Eye (tissue), 1 donor: ENCODE measurements around the gene SLC4A7.
"Not testable (repeated sequence)": the region's sequence is repeated elsewhere in the genome, so short reads cannot be mapped to it uniquely, and the experiment has no call there.

Experiments
- DNase-seq: peaks from one replicate; pipeline ENCODE4 v3.0.0-alpha.2; 2015

The SLC4A7 gene

GRCh38 chr3:27484015-27484844 lies at the start of gene SLC4A7:
Gene SLC4A7 (minus strand): TSS chr3:27484384. CDS start chr3:27484126, 258 bp downstream.
- peak; percentile 98 for DNase-seq

DNA sequence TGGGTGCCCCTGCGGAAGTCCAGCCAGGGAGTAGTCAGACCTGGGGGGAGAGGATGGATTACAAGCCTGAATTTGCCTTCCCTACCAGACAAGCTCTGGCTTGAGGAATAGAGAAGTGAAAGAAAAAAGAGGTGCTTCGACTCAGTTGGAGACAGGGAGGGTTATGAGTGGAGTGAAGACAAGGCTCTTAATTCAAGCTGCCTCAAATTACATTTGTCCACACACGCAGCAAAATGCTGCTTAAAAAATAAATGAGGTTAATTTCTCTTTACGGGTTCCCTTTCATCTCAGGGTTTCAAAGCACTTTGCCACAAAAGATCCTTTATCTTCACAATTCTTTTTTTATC lies 49.0 kb upstream of the SLC4A7 start:
- DNase-seq: no peak

DNA sequence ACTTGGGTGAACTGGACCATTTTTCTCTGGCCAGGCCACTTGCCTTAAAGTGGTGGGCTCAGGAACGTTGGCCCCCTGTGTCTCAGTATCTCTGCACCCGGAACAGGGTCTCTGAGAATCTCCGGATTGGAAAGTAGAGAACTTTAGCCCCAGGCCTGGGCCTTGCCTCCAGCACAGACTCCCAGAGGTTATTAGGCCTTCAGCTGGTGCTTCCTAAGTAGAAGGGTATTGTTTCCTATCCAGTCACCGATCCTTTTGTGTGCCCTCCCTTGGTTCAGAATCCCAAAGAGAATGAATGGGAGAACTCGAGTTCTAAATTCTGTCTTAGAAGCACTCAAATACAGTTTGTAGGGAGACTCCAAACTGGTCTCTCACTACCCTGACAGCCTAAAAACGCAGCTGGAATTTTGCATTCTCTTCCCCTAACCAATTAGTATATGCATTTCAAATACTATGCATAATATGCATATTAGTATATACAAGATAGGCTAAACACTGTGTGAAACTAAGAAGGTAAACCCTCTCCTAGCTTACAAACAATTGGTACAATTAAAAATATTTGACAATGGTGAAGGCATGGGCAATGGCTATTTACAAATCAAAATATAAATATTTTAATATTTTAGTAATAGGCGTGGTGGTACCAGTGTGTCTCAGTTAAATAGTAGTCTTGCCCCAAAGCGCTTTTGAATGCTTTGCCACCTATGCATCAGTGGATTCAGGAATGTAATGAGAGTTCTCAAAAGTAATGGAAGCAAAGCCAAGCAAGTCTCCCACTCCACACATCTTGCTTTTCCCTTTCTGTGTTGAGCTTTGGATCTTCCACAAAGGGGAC lies 48.5 kb upstream of the SLC4A7 start:
- no peak for DNase-seq

- DNase-seq: not testable (repeated sequence)
Observed at GRCh38 chr3:27531193-27531751, 47.1 kb upstream of the SLC4A7 start.

DNA sequence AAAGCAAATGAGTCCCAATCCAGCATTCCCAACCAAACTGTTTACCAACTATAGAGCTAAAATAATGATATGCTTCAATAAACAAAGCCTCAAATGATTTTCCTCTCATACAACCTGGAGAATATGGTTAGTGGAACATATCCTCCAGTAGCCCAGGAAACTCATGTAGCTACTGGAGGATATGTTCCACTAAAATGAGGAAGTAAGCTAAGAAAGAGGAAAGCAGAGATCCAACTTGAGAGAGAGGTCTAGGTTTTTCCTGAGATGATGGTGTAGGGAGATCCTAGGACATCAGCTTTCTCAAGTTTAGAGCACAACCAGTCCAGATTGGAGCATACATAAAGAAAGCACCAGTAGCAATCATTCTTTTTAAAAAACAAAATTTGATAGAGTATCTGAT lies 44.6 kb upstream of the SLC4A7 start:
- no peak for DNase-seq

DNA sequence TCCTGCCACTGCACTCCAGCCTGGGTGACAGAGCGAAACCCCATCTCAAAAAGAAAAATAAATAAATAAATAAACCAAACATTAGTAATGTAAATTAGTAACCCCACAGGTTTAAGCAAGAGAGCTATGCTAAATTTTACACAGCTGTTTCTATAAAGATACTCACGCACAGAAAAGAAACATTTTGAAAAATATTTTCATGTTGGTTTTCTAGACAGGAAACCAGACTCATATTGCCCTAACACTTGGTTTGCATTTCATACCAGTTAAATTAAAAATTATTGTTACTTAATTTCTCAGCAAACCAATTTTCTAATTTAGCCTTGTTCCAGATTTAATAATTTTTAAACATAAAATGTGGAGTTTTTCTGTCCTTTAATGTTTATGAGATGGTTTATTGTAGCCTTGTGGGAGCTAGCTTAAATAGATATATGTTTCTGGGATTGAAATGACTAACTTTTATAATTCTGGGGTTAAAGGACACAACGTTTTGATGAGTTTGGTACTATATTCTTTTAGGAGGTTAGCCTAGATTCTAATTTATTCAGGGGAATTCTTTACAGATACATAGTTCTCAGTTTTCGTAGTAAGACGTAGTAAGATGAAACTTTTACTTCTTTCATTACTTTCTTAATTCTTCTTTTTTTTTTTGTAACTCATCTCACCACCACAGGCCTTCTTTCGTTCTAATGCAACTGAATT lies 42.6 kb upstream of the SLC4A7 start:
- no peak for DNase-seq

DNA sequence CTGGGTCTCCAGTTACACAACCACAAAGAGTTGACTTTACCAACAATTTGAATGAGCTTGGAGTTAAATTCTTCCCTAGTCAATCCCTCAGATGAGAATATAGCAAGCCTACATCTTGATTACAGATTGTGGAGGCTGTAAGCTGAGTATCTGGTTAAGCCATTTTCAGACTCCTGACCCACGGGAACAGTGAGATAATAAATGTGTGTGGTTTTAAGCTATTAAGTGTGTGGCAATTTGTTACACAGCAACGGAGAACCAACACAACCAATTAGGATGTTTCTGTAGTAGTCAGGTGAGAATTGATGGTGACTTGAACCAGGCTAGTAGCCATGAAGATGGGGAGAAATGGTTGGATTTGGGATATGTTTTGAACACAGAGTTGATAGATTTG lies 37.7 kb upstream of the SLC4A7 start:
- no peak for DNase-seq

GRCh38 chr3:27521179-27521871 lies 37.1 kb upstream of the SLC4A7 start:
- no peak for DNase-seq

DNA sequence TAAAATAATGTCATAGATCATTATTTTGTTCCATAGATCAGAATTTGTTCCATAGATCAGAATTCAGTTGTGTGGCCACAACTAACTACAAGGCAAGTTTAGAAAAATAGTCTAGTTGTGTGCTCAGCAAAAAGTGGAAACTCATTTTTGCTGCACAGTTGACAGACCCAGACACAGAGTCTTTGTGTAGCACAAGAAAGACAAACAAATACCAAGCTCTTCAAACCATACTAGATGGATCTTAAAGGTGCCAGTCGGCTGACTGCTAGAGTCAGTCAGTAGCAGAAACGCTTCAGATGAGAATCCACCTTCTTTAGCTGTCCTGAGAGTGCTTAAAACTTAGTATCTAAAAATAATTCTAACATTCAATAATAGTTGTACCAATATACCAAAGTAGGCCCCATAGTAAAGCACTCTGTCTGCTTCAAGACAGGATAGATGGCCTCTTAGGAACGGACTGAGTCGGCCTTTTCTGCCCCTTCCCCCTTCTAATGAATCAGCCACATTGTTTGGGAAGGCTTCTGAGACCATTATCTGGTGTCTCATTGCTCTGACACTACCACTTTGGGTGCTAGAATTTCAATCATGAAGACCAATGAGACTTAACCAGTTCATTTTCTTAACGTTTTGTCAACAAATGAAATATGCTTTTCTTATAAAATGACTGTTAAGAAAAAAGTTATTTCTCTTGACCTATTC lies 27.7 kb upstream of the SLC4A7 start:
- DNase-seq: no peak

DNA sequence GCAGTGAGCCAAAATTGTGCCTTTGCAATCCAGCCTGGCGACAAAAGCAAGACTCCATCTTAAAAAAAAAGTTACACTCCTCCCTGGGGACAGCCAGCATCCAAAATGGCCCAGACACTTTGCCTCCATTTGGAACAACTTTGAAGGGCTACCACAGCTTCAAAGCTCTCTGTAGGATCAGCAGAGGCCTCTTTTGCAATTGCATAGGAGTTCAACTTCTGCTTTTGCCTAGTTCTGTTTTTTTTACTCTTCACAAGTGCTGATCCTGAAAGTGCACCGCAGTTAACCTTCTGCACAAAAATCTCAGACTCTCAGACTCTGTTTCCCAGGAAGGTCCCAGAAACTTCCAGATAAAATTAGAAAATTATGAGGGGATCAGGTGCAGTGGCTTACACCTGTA lies 25.2 kb upstream of the SLC4A7 start:
- DNase-seq: no peak

DNA sequence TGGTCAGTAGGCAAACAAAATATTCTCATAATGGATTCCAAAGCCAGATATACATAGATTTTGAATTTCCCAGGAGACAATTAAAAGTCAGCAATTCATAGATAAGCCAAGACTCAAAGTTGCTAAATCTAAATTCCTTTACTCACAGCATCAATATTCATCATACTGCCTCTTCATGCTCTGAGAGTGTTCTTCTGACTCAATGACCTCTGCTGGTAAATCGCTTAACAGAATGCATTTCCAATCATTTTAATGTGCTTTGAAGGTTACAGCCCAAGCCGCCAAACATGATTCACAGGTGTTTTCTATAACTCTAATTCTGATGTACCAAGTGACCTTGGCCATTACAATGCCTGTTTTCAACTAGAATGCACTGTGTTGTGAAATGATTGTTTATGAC lies 24.2 kb upstream of the SLC4A7 start:
- no peak for DNase-seq

- no peak for DNase-seq
Observed at GRCh38 chr3:27507515-27508266, 23.5 kb upstream of the SLC4A7 start.

DNA sequence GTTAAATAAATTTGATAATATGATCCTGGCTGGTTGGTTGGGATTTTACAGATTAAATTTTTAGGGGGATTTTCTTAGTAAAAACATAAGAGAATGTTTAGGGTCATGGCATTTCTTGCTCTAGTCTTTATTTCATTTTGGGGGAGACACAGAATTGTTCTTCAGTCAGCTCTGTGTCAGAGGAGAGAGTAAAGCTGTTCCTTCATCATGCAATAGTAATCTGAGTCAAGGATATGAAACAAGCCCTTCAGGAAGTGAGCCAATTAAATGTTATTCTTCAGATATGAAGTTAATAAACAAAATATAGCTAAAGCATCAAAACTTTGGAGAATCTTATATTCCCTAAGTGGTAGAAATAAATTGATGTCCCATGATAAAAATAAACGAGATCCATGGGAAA lies 22.9 kb upstream of the SLC4A7 start:
- DNase-seq: no peak

DNA sequence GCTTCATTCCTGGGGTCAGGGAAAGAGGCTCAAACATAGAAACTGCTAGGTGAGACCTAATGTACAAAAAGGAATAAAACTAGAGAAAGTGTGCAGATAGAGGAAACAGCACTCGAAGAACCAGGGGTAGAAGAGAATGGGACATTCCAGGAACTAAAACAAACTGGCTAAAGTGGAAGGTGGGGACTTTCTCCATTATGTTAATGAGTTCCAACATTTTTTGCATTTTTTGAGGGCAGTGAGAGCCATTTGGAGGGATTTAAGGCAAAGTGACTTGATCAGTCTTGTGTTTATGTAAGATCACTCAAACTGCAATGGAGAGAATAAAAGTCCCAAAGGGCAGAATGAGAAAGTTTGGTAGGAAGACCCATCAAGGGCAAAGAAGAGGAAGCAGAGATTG lies 20.6 kb upstream of the SLC4A7 start:
- DNase-seq: no peak

DNA sequence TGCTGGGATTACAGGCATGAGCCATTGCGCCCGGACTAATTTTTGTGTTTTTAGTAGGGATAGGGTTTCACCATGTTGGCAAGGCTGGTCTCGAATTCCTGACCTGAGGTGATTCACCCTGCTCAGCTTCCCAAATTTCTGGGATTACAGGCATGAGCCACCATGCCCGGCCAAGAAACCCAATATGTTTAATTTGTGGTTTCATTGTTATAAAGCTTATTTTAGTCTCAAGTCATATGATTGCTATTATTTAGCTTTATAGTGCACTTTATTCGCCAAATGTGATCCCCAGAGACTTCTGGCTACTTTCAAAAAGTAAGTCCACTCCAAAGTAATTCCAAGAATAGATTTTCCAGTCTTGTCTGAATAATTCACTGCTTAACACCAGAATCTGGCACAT lies 19.3 kb upstream of the SLC4A7 start:
- DNase-seq: no peak

- DNase-seq: no peak
Observed at GRCh38 chr3:27501759-27502158, 17.6 kb upstream of the SLC4A7 start.

- no peak for DNase-seq
Observed at GRCh38 chr3:27500986-27501385, 16.8 kb upstream of the SLC4A7 start.

GRCh38 chr3:27500035-27500434 lies 15.9 kb upstream of the SLC4A7 start:
- DNase-seq: no peak

- no peak for DNase-seq
Observed at GRCh38 chr3:27494784-27495183, 10.6 kb upstream of the SLC4A7 start.

- no peak for DNase-seq
Observed at GRCh38 chr3:27488821-27489220, 4.6 kb upstream of the SLC4A7 start.

DNA sequence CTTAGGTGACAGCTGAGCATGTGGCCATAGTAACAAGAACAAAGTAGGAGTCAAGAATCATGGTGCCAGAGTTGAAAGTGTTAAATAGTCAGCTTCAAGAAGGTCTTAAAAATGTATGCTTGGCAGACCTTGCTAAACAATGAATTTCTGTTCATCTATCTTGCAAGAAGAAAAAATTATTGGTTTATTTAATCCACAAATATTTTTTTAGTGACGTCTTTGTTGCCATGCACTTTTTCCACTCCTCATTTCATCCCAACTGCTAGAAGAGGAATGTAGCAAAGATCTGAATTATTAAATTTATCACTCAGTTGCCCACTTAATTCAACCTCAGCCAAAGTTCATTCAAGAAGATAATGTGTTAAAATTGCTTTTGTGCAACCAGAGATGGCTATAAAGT lies 3.2 kb upstream of the SLC4A7 start:
- no peak for DNase-seq
